RCC 7860 (cell line): ENCODE results near the gene FUZ.

Source experiments
- DNase-seq: peaks from one replicate; pipeline ENCODE4 v3.0.0-alpha.2; 2015; ENCODE audit warnings: low spot score
- FAIRE-seq: peaks from 2 replicates; lab custom pipeline; 2012; peaks lifted over from hg19 to GRCh38; lab: Jason Lieb, UNC

FUZ gene

DNA sequence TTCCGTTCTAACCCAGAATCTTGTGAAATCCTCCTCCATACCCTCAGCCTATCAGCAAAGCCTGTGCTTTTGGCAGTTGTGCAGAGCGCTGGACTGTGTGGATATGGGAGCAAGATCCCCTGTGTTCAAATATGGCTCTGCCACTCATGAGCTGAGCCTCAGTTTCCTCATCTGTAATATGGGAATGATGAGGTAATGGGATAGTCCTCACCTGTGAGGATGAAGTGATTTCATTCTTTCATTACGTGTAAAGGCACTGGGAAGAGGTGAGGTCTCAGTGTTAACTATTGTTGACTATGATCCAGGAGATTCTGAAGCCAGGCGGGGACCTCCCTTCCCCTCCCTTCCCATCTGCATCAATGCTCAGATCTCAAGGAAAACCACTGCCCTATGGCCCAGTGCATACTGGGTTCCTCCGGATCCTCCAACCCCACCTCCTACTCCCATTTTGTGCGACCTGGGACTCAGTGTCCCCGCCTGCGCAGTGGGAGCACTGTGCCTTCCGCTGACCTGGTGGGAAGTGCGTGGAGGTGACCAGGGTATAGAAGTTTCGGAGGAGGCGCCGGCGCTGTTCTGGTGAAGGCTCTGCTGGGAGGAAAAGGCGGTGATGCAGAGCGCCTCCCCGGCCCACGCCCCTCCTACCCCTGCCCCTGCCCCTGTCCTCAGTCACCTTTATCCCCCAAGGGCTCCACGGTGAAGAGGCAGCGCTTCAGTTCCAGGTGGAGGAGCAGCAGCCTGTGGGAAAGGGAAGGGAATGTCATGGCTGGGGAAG is 5.0 kb downstream of the FUZ start:
- no peak for DNase-seq

DNA sequence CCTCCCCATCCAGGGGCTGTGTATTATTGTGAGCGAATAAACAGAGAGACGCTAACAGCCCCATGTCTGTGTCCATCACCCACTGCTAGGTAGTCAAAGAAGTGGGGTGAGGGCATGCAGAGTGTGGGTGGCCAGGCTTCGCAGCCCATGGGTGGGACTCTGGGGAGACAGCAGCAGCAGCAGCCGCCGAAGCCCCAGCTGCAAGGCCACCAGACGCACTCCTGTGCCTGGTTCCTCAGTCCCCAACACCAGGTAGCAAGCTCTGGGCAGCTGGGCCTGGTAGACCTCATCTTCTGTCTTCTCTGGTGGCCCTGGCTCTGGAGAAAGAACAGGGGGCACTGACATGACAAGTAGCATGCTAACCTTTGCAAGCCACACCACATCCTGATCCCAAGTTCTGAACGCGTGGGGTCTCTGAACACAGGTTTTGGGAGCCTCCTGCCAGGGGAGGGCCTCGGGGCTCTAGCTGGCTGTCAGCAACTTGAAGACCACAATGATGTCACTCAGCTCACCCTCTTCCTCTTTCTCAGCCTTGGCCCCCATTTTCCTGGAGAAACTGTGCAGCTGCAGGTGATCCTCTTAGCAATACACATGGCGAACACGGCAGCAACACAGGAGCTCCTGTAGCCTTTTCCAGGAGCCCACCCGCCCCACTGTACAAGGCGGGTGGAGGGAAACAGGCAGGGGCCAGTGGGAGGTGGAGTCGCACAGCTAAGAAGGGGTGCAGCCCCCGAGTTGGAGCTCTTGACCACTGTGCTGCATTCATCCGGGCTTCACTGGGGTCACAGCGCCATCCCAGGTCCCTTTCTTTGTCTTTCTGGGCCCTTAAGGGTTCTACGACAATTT is 5.8 kb downstream of the FUZ start:
- no peak for DNase-seq
- FAIRE-seq = no peak

More for the DNA sequence above, 5.0 kb downstream of the FUZ start:
- no peak for FAIRE-seq

DNA sequence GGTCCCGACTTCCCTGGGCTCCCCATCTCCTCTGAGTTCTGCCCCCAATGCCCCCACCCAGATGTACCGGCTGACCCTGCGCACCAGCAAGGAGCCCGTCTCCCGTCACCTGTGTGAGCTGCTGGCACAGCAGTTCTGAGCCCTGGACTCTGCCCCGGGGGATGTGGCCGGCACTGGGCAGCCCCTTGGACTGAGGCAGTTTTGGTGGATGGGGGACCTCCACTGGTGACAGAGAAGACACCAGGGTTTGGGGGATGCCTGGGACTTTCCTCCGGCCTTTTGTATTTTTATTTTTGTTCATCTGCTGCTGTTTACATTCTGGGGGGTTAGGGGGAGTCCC is 6.5 kb downstream of the FUZ start:
- no peak for DNase-seq
- no peak for FAIRE-seq

- no peak for DNase-seq
- FAIRE-seq = no peak
These were observed 7.1 kb downstream of the FUZ start for GRCh38 chr19:49805822-49806619.

- DNase-seq = no peak
- no peak for FAIRE-seq
These were observed 9.6 kb downstream of the FUZ start for GRCh38 chr19:49803529-49803856.

- FAIRE-seq (no peak), DNase-seq (no peak)
These were observed 10.1 kb downstream of the FUZ start for GRCh38 chr19:49802836-49803528.

DNA sequence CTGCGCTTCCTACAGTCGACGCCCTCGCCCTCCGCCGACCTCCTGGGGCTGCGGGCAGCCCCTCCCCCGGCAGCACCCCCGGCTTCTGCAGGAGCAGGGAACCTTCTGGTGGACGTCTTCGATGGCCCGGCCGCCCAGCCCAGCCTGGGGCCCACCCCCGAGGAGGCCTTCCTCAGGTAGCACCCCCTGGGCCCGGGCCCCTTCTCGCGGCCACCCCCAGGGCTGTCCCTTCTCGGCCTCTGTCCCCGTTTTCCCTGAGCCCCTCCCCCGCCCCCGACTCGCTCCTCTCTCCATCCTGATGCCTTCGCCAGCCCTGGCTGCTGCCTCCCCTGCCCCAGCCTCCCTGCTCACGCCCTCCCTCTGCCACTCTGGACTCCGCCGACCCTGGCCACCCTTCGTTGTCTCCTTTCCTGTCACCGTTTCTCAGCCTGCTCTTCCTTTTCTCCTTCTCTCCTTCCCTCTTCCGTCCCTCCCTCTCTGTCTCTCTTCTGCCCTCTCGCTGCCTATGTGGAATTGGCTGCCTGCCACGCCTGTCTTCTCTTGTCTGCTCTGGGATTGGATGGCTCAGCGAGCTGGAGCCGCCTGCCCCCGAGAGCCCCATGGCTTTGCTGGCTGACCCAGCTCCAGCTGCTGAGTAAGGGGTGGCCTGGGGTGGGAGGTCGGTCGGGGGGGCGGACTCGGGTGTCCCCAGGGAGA is 11.0 kb downstream of the FUZ start:
- DNase-seq (peak; percentile 5), FAIRE-seq (no peak)

GRCh38 chr19:49801401-49801888 is 11.6 kb downstream of the FUZ start:
- no peak for DNase-seq
- FAIRE-seq = no peak

GRCh38 chr19:49800771-49801170 is 12.3 kb downstream of the FUZ start:
- FAIRE-seq = no peak
- DNase-seq = no peak

DNA sequence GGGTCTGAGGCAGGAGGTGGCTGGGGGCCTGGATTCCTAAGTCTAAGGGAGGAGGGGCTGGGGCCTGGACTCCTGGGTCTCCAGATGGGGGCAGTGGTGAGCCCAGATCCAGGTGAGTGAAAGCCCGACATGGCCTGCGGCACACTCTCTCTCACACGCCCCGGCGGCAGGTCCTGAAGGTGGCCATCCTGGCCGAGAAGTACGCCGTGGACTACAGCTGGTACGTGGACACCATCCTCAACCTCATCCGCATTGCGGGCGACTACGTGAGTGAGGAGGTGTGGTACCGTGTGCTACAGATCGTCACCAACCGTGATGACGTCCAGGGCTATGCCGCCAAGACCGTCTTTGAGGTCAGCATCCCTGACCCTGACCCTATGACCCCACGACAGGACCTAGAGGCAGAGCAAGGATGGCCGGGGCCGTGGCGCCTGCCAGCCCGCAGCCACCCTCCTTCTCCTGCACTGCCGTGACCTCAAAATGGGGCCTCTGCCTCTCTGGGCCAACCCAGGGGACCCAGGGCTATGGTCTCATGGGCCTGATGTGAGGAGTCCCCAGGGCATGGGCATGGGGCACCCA is 13.2 kb downstream of the FUZ start:
- FAIRE-seq (no peak), DNase-seq (no peak)

GRCh38 chr19:49799271-49799797 is 13.8 kb downstream of the FUZ start:
- FAIRE-seq (no peak), DNase-seq (no peak)

GRCh38 chr19:49798574-49798973 is 14.5 kb downstream of the FUZ start:
- FAIRE-seq (no peak), DNase-seq (no peak)

- FAIRE-seq = no peak
- DNase-seq = no peak
These were observed 17.5 kb downstream of the FUZ start for GRCh38 chr19:49795615-49796014.

- DNase-seq = peak; percentile 68
- no peak for FAIRE-seq
These were observed 19.6 kb downstream of the FUZ start for GRCh38 chr19:49793561-49793840.

DNA sequence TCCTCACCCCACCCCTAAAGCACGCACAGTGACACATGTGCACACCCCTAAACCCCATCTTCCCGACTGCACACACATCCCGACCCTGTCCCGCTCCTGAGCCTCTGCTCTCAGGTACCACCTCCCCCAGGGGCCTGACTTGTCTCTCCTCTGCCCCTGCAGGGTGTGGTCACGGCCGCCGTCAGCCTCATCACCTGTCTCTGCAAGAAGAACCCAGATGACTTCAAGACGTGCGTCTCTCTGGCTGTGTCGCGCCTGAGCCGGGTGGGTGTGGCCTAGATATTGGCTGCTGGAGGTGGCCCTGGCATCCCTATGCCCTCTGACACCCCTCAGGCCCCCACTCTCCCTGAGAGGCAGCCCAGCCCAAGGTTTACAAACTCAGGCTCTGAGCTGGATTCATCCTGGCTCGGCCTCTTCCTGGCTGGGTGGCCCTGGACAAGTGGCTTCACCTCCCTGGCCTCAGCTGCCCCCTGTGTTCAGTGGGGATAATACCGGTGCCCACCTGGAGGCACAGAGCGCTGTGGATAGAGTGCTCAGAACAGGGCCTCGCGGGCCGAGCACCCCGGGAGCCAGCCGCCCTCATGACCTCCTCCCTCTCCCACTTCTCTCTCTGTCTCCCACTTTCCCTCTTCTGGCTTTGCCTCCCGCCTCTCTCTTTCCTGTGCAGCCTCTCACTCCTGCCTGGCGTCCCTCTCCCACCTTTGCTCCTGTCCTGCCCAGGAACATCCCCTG is 20.1 kb downstream of the FUZ start:
- FAIRE-seq (no peak), DNase-seq (no peak)

GRCh38 chr19:49791776-49792445 is 21.2 kb downstream of the FUZ start:
- no peak for FAIRE-seq

DNA sequence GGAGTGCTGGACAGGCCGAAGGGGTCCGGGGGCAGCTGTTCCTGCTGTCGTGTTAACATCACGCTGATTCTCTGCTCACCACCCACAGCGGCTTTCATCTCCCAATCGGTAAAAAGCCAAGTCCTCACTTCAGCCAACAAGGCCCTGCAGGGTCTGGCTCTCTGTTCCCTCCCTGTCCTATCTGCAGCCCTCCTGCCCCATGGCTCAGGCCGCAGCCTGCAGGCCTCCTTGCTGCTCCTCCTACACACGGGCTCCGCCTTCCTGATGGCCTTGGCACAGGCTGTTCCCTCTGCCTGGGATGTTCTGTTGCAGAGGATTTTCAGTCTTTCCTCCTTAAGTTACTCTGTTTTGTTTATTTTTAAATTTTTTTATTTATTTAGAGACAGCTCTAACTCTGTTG is 22.2 kb downstream of the FUZ start:
- DNase-seq (no peak), FAIRE-seq (no peak)

More at GRCh38 chr19:49791776-49792445, 21.2 kb downstream of the FUZ start:
- no peak for DNase-seq

DNA sequence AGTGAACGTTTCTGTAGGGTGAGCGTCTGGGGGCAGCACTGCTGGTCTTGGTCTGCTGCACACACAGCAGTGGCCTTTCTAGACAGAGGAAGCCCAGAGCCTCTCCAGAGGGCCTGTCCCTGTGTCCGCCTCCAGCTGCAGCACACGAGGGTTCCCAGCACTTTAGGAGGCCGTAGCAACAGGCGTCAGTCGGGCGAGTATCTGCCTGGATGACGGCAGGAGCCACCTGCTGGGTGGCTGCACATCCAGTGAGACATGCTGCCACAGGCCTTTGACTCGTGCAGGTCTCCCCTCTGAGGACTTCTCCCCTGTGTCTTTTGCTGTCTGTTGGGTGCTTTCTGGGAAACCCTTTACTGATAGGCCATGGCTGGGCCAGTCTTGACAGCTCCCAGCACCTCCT is 24.2 kb downstream of the FUZ start:
- DNase-seq (no peak), FAIRE-seq (no peak)

GRCh38 chr19:49787746-49788145 is 25.3 kb downstream of the FUZ start:
- FAIRE-seq = no peak
- DNase-seq = no peak
